HPDE6-E6E7 (cell line): ENCODE data around the gene NAA30.
A peak's percentile ranks its signal among the peaks of the same experiment; 100 is the strongest.
"Not testable (repeated sequence)": the region's sequence is repeated elsewhere in the genome, so short reads cannot be mapped to it uniquely, and the experiment has no call there.

Source experiments
- DNase-seq: peaks from one replicate; pipeline ENCODE4 v3.0.0; 2011; ENCODE audit warnings: missing footprints; ENCODE audit errors: extremely low spot score

Gene NAA30

GRCh38 chr14:57390037-57390805 lies at the start of gene NAA30:
NAA30 (plus strand) TSS chr14:57390586; CDS start chr14:57390958, 372 bp downstream.
- DNase-seq: peak; percentile 85

- not testable (repeated sequence) for DNase-seq
Measured at GRCh38 chr14:57343545-57344297, 46.7 kb upstream of the NAA30 start.

- DNase-seq: no peak
Measured at GRCh38 chr14:57345106-57345505, 45.3 kb upstream of the NAA30 start.

GRCh38 chr14:57346741-57347140 lies 43.6 kb upstream of the NAA30 start:
- no peak for DNase-seq

GRCh38 chr14:57352396-57353170 lies 37.8 kb upstream of the NAA30 start:
- peak; percentile 31 for DNase-seq

GRCh38 chr14:57355081-57355800 lies 35.1 kb upstream of the NAA30 start:
- DNase-seq: no peak

GRCh38 chr14:57362361-57362760 lies 28.0 kb upstream of the NAA30 start:
- DNase-seq: no peak

- no peak for DNase-seq
Measured at GRCh38 chr14:57364659-57365450, 25.5 kb upstream of the NAA30 start.

- DNase-seq: not testable (repeated sequence)
Measured at GRCh38 chr14:57370187-57370586, 20.2 kb upstream of the NAA30 start.

- no peak for DNase-seq
Measured at GRCh38 chr14:57371013-57371412, 19.4 kb upstream of the NAA30 start.

GRCh38 chr14:57375156-57375555 lies 15.2 kb upstream of the NAA30 start:
- no peak for DNase-seq

GRCh38 chr14:57378661-57379060 lies 11.7 kb upstream of the NAA30 start:
- DNase-seq: no peak

- no peak for DNase-seq
Measured at GRCh38 chr14:57380935-57381334, 9.5 kb upstream of the NAA30 start.

- DNase-seq: peak; percentile 25
Measured at GRCh38 chr14:57382283-57382682, 8.1 kb upstream of the NAA30 start.

GRCh38 chr14:57383125-57383745 lies 7.2 kb upstream of the NAA30 start:
- no peak for DNase-seq

GRCh38 chr14:57388067-57388466 lies 2.3 kb upstream of the NAA30 start:
- no peak for DNase-seq

GRCh38 chr14:57389646-57390036 lies 745 bp upstream of the NAA30 start:
- no peak for DNase-seq

GRCh38 chr14:57390806-57391516 lies 575 bp downstream of the NAA30 start:
- DNase-seq: no peak

GRCh38 chr14:57391517-57392195 lies 1.3 kb downstream of the NAA30 start:
- no peak for DNase-seq
